Measurements from ENCODE around the gene SSNA1.

SSNA1 gene, protein sequence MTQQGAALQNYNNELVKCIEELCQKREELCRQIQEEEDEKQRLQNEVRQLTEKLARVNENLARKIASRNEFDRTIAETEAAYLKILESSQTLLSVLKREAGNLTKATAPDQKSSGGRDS
- 15.1 to 23.1 (median 21.2) reads per million in 4 donors for total RNA-seq

DNA sequence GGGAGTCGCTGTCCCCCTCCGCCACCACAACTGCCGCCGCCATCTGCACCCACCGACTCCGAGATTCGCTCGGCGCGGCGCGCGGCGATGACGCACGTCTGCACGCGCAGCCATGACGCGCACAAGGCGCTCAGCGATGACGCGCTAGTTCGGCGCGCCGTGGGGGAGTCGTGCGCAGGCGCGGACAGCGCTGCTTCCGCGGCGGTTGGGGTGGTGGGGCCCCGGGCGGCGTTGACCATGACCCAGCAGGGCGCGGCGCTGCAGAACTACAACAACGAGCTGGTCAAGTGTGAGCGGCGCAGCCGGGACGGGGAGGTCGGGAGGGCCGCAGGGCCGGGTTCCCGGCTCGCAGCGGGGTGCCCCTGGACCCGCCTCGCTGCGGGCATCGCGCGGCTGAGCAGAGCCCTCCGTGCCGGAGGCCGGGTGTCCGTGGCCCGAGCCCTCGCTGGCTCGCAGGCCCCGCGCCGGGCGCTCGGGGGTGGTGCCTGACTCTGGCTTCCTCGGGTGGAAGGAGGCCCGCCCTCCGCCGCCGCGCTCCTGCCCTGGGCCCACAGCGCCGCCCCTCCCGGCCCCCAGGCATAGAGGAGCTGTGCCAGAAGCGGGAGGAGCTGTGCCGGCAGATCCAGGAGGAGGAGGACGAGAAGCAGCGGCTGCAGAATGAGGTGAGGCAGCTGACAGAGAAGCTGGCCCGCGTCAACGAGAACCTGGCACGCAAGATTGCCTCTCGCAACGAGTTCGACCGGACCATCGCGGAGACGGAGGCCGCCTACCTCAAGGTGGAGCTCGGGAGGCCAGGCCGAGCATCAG lies at the start of gene SSNA1, which contains the start of gene ANAPC2:
Gene SSNA1, plus strand, starts transcription at position 187 of the 807 bp plus-strand sequence. Its CDS starts 51 bp downstream, at position 238.
Gene ANAPC2, minus strand, starts transcription at position 71 of the 807 bp plus-strand sequence. Its CDS starts 28 bp downstream, at position 43.
- DNase-seq = peak; percentile 81 to 94 (median 88)

DNA sequence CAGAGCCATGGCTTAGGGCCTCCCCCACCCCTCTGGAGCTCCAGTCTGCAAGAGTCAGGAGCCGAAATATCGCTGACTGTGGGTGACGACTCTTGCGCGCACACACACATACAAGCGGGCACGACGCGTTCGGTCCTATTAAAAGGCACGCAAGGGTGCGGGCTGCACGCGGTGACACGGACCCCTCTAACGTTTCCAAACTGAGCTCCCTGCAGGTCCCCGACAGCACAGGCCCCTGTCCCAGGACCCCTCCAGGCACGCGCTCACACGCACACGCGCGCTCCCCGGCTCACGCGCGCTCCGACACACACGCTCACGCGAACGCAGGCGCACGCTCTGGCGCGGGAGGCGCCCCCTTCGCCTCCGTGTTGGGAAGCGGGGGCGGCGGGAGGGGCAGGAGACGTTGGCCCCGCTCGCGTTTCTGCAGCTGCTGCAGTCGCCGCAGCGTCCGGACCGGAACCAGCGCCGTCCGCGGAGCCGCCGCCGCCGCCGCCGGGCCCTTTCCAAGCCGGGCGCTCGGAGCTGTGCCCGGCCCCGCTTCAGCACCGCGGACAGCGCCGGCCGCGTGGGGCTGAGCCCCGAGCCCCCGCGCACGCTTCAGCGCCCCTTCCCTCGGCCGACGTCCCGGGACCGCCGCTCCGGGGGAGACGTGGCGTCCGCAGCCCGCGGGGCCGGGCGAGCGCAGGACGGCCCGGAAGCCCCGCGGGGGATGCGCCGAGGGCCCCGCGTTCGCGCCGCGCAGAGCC lies 49.6 kb upstream of the SSNA1 start, which contains the start of gene GRIN1:
Gene GRIN1, plus strand, starts transcription at position 433 of the 746 bp plus-strand sequence. CDS start 333 bp downstream, outside the sequence.
- DNase-seq = peak in 1 of 5 donors; percentile 48

DNA sequence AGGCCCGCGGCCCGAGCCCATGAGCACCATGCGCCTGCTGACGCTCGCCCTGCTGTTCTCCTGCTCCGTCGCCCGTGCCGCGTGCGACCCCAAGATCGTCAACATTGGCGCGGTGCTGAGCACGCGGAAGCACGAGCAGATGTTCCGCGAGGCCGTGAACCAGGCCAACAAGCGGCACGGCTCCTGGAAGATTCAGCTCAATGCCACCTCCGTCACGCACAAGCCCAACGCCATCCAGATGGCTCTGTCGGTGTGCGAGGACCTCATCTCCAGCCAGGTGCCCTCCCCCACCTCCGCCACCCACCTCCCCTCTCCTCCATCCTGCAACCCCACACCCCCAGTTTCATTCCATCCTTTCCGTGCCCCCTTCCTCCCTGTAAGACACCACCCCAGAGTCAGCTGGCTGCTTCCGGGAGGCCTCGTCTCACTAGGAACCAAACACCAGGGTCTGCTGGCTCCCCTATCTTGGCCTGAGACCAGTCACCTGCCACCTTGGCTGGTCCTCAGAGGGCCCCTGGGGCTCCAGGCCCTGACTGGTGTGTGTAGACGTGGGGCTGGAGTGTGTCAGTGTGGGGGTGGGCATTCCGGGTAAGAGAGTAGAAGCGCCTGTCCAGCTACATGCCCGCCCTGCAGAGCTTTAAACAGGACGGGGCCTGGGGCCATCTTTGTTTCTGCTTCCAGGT lies 48.9 kb upstream of the SSNA1 start:
- no peak for DNase-seq

DNA sequence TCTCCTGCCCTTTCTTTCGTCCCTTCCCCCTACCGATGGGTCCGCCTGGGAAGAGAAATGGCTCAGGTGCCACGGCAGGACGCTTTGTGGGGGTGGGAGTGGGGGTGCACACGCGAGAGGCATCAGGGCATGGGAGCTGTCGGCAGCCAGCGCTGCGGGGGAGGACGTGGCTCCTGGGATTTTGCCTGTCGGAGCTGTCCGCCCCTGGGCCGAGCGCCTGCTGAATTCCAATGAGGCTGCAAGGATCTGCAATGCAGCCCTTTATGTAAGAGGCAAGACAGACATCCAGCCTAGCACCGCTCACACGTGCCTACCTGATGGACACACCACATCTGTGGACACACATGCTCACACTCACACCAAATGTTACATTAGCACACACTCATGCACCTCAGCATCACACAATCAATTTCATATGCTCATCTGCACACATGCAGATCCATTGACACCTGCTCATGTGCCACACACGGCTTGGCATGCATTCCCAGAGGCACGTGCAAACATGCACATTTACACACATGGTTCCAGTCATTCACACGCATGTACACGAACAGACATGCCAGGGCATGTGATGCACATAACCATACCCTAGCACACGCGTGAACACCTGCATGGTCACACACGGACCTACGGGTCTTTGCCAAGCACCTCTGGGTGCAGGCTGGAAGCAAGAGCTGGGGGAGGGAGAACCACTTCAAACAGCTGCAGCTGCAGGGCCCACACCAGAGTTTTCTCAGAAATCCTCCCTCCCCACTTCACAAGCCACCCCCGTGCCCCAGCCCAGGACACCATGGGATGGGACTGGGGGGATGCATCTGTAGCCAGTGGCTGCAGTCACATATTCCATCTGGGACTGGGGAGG lies 48.1 kb upstream of the SSNA1 start:
- DNase-seq = no peak

DNA sequence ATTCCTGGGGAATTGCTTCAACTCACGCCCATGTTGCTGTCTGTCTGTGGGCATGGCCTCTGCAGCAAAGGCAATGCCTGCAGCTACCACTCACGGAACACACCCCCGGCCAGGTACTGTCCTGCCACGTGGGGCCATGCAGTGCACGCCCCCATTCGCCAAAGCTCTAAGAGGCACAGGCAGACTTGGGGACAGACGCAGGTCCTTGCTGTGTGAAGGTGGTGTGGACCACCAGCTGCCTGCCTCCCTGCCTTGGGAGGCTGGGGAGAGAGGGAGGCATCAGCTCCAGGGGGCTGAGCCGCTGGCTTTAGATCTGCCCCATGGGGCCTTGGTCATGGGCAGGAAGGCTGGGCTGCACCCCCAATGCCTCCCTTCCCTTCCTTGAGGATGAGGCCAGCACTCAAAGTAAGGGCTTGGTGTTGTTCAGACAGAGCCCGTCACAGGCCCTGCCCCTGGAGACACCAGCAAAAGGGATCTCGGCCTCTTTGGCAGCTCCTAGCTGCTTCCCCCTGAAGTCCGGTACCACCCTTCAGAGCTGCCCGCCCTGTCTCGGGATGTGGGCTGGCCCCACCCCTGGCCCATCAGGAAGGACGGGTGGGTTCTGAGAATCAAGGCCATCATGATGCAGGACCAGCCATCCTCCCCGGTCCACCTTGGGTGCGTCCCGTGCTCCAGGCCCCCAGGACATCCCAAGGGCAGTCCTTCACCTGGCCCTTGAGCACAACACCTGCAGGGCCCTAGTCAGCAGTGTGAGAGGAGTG lies 47.2 kb upstream of the SSNA1 start:
- no peak for DNase-seq

DNA sequence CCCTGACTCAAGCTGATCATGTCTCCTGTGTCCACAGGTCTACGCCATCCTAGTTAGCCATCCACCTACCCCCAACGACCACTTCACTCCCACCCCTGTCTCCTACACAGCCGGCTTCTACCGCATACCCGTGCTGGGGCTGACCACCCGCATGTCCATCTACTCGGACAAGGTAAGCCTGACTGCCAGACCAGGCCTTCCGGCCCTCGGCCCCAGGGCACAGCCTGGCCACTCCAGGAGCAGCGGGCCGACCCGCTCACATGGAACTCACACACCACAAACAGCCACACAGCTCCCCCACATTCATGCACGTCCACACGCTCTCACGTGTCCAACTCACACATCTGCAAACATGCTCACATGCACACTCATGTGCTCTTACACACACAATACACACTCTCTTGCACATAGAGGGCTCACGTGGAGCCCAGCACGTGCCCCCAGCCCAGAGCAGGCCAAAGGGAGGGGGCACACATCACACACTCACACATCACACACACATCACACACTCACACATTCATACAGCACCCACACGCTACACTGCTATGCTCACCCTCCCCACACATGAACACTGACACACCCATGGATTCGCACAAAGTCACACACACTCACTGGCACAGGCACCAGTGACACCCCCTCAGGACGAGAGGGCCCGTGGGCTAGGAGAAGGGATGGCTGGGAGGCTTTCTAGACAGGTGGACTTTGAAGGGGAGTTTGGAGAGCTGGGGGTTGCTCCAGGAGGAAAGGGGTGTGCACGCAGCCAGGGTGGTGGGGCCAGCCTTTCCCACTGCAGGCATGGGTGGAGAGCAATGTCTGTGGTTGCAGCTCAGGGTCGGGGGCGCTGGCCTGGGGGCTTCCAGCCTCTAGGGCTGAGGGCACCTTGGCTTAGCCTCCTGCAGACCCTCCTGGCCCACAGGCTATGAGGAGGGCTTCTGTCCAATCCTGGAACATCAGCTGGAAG lies 46.2 kb upstream of the SSNA1 start:
- DNase-seq = no peak

DNA sequence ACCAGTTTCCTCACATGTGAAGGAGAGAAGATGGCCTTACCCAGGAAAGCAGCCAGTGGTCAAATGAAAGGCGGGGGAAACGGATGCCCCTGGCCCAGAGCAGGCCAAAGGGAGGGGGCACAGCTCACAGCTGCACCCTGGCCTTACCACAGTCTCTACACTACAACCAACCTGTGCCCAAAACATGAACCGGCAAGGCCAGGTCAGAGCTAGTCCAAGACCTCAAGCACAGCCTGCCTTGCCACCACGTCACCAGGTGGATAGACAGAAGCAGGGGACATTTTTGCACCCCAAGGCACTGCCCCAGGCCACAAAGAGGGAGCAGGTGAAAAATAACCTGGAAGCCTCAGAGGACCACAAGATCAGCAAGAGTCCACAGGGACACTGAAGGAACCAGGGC lies 45.0 kb upstream of the SSNA1 start:
- no peak for DNase-seq

DNA sequence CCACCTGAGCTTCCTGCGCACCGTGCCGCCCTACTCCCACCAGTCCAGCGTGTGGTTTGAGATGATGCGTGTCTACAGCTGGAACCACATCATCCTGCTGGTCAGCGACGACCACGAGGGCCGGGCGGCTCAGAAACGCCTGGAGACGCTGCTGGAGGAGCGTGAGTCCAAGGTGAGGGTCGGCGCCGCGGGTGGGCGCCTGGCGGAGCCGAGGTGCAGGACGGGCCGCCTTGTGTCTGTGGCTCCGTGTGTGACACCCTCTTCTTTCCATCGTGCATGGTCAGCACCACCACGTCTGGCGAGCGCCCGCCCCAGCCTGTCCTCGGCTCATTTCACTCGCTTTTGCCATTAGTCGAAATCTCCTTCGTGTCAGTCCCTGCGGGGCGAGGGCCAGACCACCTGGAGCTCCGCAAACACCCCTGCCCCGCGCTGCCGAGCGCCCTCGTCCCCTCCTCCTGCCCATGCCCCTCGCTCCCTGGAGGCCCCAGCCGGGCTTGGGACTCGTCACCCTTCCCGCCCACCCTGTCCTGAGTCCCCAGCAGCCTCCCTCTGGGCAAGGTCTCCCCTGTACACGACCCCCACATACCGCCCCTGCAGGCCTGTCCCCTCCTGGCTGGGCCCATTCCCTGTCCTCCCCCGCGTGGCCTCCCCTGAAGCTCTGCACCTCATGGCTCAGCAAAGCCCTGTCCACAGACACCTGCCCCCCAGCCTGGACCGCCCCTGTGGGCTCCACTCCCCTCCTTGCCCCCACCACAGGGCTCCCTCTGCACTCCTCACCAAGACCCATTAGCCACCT lies 42.5 kb upstream of the SSNA1 start:
- DNase-seq = peak in 1 of 5 donors; percentile 2

DNA sequence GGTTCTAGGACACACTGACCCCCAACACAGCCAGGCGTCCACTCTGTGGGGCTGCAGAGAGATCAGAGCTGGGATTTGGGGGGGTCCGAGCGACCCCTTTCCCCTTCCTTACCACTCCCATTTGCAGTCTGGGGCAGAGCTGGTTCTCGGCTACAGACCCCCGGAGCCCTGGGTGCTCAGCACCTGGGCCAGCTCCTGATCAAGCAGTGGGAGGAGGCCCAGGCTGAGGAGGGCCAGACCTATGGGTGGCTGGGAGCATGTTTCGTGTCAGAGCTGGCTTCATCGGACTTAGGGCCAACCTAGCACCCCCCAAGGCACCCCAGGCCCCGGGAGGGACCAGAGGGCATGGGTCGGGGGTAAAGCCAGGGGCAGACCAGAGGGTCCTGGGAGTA lies 42.0 kb upstream of the SSNA1 start:
- no peak for DNase-seq

DNA sequence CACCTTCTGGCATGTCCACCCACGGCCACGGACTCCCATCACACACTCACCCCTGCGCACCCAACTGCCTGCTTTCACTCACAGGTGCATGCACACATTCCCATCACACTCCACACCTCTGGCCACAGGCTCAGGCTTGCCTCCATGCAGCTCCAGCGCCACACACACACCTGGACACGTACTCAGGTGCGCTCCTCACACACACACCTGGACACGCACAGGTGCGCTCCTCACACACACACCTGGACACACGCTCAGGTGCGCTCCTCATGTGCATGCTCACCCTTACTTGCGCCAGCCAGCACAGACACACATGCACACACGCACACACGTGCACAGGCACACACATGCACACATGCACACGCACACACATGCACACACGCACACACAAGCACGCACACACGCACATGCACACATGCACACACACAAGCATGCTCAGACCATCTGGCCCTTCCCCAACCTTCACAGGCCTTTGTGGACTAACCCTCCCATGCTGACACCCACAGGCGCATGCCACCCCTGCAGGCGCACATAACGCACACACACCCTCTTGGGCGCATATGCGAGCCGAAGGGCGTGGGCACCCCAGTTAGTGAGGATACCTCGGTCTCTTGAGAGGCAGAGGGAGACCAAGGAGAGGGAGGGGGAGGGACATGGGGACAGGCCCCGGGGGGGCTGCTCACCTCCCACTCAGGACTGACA lies 41.2 kb upstream of the SSNA1 start:
- peak in 1 of 5 donors; percentile 0 for DNase-seq

DNA sequence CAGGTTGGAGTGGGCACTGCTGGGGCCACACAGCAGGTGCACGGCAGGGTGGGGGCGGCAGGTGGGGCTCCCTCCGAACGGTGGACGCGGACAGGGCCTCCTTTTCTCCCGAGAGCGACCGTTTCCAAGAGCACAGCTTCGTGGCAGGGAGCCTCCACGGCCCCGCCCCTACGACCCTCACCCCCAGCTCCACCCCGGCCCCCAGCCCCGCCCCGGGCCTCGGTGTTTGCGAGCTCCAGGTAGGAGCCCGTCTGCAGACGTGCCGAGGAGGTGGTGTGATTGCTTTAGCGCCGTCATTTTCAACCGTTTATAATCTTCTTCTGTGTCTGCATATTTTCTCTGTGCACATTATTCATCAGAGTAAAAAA lies 40.7 kb upstream of the SSNA1 start:
- DNase-seq = no peak

DNA sequence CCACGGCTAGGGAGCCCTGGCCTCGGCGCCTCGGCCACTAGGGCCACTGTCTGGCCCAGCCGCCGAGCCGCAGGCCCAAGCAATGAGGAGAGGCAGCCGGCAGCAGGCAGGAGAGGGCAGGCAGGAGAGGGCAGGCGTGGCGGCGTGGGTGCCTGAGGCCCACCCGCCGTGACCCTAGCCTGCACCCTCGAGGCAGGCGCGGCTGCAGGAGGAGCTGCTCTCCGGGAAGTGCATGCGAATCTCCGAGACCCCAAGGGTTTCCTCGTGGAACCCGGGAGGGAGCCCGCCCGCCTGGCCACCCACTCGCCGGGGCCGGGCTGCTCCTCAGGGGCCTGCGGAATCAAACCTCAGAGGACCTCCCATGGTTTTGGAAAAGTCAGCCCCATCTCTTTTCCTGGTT lies 40.2 kb upstream of the SSNA1 start:
- peak in 1 of 5 donors; percentile 5 for DNase-seq

DNA sequence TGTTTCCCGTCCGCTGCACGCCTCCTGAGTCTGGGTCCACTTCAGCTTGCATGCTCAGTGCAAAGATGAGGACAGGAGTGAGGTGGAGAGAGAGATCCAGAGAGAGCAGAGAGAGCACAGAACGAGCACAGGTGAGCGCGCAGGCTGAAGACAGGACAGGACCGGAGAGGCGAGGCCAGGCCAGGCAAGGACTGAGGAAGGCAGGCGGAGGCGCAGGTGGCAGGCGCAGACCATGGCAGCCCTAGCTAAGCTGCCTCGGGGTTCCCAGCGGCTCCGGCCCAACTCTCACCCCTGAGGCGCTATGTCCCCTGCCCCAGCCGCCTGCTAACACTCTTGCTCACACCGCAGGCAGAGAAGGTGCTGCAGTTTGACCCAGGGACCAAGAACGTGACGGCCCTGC lies 39.8 kb upstream of the SSNA1 start:
- no peak for DNase-seq

DNA sequence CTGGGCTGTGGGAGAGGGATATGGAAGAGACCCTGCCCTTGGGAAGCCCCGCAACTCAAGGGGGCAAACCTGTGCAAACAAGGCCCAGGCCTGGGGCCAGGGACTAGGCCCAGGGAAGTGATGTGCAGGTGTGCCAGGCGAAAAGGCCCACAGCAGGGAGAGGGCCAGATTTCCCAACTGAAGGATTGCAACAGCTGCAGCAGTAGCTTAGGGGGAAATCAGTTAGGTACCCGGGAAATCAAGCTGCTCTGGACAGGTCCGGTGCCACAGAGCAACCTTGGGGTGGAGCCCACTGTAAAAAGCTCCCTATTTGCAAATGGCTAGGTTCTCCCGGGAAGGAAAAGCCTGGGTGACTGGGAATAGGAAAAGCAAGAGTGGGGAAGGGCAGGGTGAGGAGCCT lies 39.1 kb upstream of the SSNA1 start:
- no peak for DNase-seq

DNA sequence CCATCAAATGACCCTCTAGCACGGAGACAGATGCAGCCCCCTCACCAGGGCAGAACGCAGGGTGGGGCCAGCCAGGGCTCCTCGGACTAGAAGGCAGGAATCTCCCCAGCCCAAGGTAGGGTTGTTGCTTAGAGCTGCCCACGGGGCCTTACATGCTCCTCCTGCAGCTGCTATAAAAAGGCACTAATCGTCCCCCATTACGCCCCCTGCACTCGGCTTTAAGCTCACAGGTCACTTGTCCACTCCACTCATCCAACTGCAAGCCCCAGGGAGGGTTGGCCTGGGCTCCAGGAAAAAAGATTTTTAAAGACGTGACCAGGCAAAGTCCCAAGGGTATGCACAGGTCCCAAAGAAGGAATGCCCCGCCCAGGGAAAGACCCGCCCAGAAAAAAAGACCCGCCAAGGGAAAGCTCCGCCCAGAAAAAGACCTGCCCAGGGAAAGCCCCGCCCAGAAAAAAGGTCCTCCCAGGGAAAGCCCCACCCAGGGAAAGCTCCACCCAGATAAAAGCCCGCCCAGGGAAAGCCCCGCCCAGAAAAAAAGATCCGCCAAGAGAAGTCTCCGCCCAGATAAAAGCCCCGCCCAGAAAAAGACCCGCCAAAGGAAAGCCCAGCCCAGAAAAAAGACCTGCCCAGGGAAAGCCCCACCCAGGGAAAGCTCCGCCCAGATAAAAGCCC lies 38.4 kb upstream of the SSNA1 start:
- no peak for DNase-seq

DNA sequence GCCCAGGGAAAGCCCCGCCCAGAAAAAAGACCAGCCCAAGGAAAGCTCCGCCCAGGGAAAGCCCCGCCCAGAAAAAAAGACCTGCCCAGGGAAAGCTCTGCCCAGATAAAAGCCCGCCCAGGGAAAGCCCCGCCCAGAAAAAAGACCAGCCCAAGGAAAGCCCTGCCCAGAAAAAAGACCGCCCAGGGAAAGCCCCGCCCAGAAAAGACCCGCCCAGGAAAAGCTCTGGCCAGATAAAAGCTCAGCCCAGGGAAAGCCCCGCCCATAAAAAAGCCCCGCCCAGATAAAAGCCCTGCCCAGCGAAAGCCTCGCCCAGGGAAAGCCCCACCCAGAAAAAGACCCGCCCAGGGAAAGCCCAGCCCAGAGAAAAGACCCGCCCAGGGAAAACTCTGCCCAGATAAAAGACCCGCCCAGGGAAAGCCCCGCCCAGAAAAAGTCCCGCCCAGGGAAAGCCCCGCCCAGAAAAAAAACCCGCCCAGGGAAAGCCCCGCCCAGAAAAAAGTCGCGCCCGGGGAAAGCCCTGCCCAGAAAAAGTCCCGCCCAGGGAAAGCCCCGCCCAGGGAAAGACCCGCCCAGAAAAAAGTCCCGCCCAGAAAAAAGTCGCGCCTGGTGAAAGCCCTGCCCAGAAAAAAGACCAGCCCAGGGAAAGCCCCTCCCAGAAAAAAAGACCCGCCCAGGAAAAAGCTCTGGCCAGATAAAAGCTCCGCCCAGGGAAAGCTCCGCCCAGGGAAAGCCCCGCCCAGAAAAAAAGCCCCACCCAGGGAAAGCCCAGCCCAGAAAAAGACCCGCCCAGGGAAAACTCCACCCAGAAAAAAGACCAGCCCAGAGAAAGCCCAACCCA lies 37.6 kb upstream of the SSNA1 start:
- DNase-seq = peak in 1 of 5 donors; percentile 63

Data from T-helper 1 cell (primary cell).